Measurements from ENCODE around the gene ZNF608. TPM values are rescaled to one million over a fixed set of nuclear protein-coding genes. Genes with fewer than 3 reads are reported as not detected.

Gene ZNF608
- total RNA-seq, 1 donor from 2014 or later = not detected

GRCh38 chr5:124747791-124748686 lies 1.6 kb upstream of the ZNF608 start:
- no peaks in the 10 kb centered on the region for H3K9me3 Mint-ChIP-seq
- H3K4me1 Mint-ChIP-seq (ENCODE audit: low read depth) = peaks cover 2% of the 10 kb centered on the region

GRCh38 chr5:124746916-124747790 lies 714 bp upstream of the ZNF608 start:
- H3K4me1 Mint-ChIP-seq (ENCODE audit: low read depth) = peaks cover 2% of the 10 kb centered on the region
- H3K27me3 Mint-ChIP-seq (ENCODE audit: low read depth) = peaks cover 41% of the 10 kb centered on the region
- intact Hi-C loops (cut with micrococcal nuclease) = no loop called here
- no peak overlapping the region for H3K27ac Mint-ChIP-seq
- no peaks in the 10 kb centered on the region for H3K9me3 Mint-ChIP-seq
- H3K36me3 Mint-ChIP-seq (ENCODE audit: low read depth) = no peaks in the 10 kb centered on the region
- no peak overlapping the region for H3K4me3 Mint-ChIP-seq (ENCODE audit: low read depth)
- DNase-seq (ENCODE audit: low spot score) = no peak

More at GRCh38 chr5:124747791-124748686, 1.6 kb upstream of the ZNF608 start:
- Mint-ChIP-seq H3K4me3 (ENCODE audit: low read depth) (no peak overlapping the region), H3K27me3 (ENCODE audit: low read depth) (peaks cover 41% of the 10 kb centered on the region), H3K36me3 (ENCODE audit: low read depth) (no peaks in the 10 kb centered on the region), H3K27ac (no peak overlapping the region)
- intact Hi-C loops (cut with micrococcal nuclease) = no loop called here
- no peak for DNase-seq (ENCODE audit: low spot score)

GRCh38 chr5:124745007-124745927 lies 1.2 kb downstream of the ZNF608 start:
- Mint-ChIP-seq H3K27ac (no peak overlapping the region), H3K27me3 (ENCODE audit: low read depth) (peaks cover 41% of the 10 kb centered on the region), H3K4me3 (ENCODE audit: low read depth) (no peak overlapping the region), H3K36me3 (ENCODE audit: low read depth) (no peaks in the 10 kb centered on the region), H3K9me3 (no peaks in the 10 kb centered on the region), H3K4me1 (ENCODE audit: low read depth) (peaks cover 2% of the 10 kb centered on the region)
- no peak for DNase-seq (ENCODE audit: low spot score)
- intact Hi-C loops (cut with micrococcal nuclease) = no loop called here

GRCh38 chr5:124744170-124744971 lies 2.1 kb downstream of the ZNF608 start:
- H3K27me3 Mint-ChIP-seq (ENCODE audit: low read depth) = peaks cover 38% of the 10 kb centered on the region
- intact Hi-C loops (cut with micrococcal nuclease) = no loop called here

GRCh38 chr5:124743602-124744169 lies 2.8 kb downstream of the ZNF608 start:
- intact Hi-C loops (cut with micrococcal nuclease) = no loop called here
- Mint-ChIP-seq H3K4me1 (ENCODE audit: low read depth) (peaks cover 2% of the 10 kb centered on the region), H3K9me3 (no peaks in the 10 kb centered on the region), H3K27ac (no peak overlapping the region), H3K4me3 (ENCODE audit: low read depth) (no peak overlapping the region), H3K36me3 (ENCODE audit: low read depth) (no peaks in the 10 kb centered on the region), H3K27me3 (ENCODE audit: low read depth) (peaks cover 31% of the 10 kb centered on the region)
- no peak for DNase-seq (ENCODE audit: low spot score)

More at GRCh38 chr5:124744170-124744971, 2.1 kb downstream of the ZNF608 start:
- no peak overlapping the region for H3K27ac Mint-ChIP-seq
- no peak for DNase-seq (ENCODE audit: low spot score)
- H3K9me3 Mint-ChIP-seq = no peaks in the 10 kb centered on the region
- H3K4me1 Mint-ChIP-seq (ENCODE audit: low read depth) = peaks cover 2% of the 10 kb centered on the region
- no peak overlapping the region for H3K4me3 Mint-ChIP-seq (ENCODE audit: low read depth)
- H3K36me3 Mint-ChIP-seq (ENCODE audit: low read depth) = no peaks in the 10 kb centered on the region

GRCh38 chr5:124742983-124743601 lies 3.3 kb downstream of the ZNF608 start:
- peaks cover 25% of the 10 kb centered on the region for H3K27me3 Mint-ChIP-seq (ENCODE audit: low read depth)
- H3K4me3 Mint-ChIP-seq (ENCODE audit: low read depth) = no peak overlapping the region
- H3K27ac Mint-ChIP-seq = no peak overlapping the region
- peaks cover 2% of the 10 kb centered on the region for H3K4me1 Mint-ChIP-seq (ENCODE audit: low read depth)
- no peak for DNase-seq (ENCODE audit: low spot score)
- intact Hi-C loops (cut with micrococcal nuclease) = no loop called here
- H3K9me3 Mint-ChIP-seq = no peaks in the 10 kb centered on the region
- no peaks in the 10 kb centered on the region for H3K36me3 Mint-ChIP-seq (ENCODE audit: low read depth)

- DNase-seq (ENCODE audit: low spot score) = no peak
- Mint-ChIP-seq H3K9me3 (no peaks in the 10 kb centered on the region), H3K4me1 (ENCODE audit: low read depth) (peaks cover 2% of the 10 kb centered on the region), H3K36me3 (ENCODE audit: low read depth) (no peaks in the 10 kb centered on the region), H3K27me3 (ENCODE audit: low read depth) (peaks cover 19% of the 10 kb centered on the region), H3K27ac (no peak overlapping the region), H3K4me3 (ENCODE audit: low read depth) (no peak overlapping the region)
- intact Hi-C loops (cut with micrococcal nuclease) = no loop called here
Observed at GRCh38 chr5:124742521-124742920, 3.9 kb downstream of the ZNF608 start.

- H3K27ac Mint-ChIP-seq = no peak overlapping the region
- no peaks in the 10 kb centered on the region for H3K4me1 Mint-ChIP-seq (ENCODE audit: low read depth)
- no peaks in the 10 kb centered on the region for H3K36me3 Mint-ChIP-seq (ENCODE audit: low read depth)
- no peak for DNase-seq (ENCODE audit: low spot score)
- peaks cover 13% of the 10 kb centered on the region for H3K27me3 Mint-ChIP-seq (ENCODE audit: low read depth)
- no peak overlapping the region for H3K4me3 Mint-ChIP-seq (ENCODE audit: low read depth)
- intact Hi-C loops (cut with micrococcal nuclease) = no loop called here
- H3K9me3 Mint-ChIP-seq = no peaks in the 10 kb centered on the region
Observed at GRCh38 chr5:124741711-124742496, 4.5 kb downstream of the ZNF608 start.

- no peak overlapping the region for H3K27ac Mint-ChIP-seq
- no peaks in the 10 kb centered on the region for H3K4me1 Mint-ChIP-seq (ENCODE audit: low read depth)
- intact Hi-C loops (cut with micrococcal nuclease) = no loop called here
- H3K36me3 Mint-ChIP-seq (ENCODE audit: low read depth) = no peaks in the 10 kb centered on the region
- no peaks in the 10 kb centered on the region for H3K9me3 Mint-ChIP-seq
- no peak overlapping the region for H3K4me3 Mint-ChIP-seq (ENCODE audit: low read depth)
- DNase-seq (ENCODE audit: low spot score) = no peak
- peaks cover 5% of the 10 kb centered on the region for H3K27me3 Mint-ChIP-seq (ENCODE audit: low read depth)
Observed at GRCh38 chr5:124740991-124741583, 5.4 kb downstream of the ZNF608 start.

- Mint-ChIP-seq H3K4me1 (ENCODE audit: low read depth) (peaks cover under 1% of the 10 kb centered on the region), H3K9me3 (no peaks in the 10 kb centered on the region), H3K4me3 (ENCODE audit: low read depth) (no peak overlapping the region), H3K27ac (no peak overlapping the region), H3K27me3 (ENCODE audit: low read depth) (peaks cover 4% of the 10 kb centered on the region), H3K36me3 (ENCODE audit: low read depth) (no peaks in the 10 kb centered on the region)
- intact Hi-C loops (cut with micrococcal nuclease) = no loop called here
- DNase-seq (ENCODE audit: low spot score) = no peak
Observed at GRCh38 chr5:124740071-124740470, 6.4 kb downstream of the ZNF608 start.
